Endothelial cell (in vitro differentiated cells): Measurements from ENCODE around the gene MYO1D. TPM values are rescaled to one million over a fixed set of nuclear protein-coding genes. Genes with fewer than 3 reads are reported as not detected.

Experiments
- DNase-seq: peaks from one replicate; pipeline ENCODE4 v3.0.0; 2021; ENCODE audit warnings: low spot score
- H3K27ac Mint-ChIP-seq: one replicate; pipeline ENCODE4 v1.8.0; 2021; ENCODE audit warnings: mixed read lengths, inconsistent platforms; ENCODE audit not compliant: unreplicated experiment
- H3K27me3 Mint-ChIP-seq: one replicate; pipeline ENCODE4 v1.8.0; 2021; ENCODE audit warnings: mild to moderate bottlenecking, moderate library complexity, mixed read lengths, inconsistent platforms; ENCODE audit not compliant: unreplicated experiment
- H3K36me3 Mint-ChIP-seq: one replicate; pipeline ENCODE4 v1.8.0; 2021; ENCODE audit warnings: mild to moderate bottlenecking, low read depth, mixed read lengths, inconsistent platforms; ENCODE audit not compliant: unreplicated experiment
- H3K4me1 Mint-ChIP-seq: one replicate; pipeline ENCODE4 v1.8.0; 2021; ENCODE audit warnings: mild to moderate bottlenecking, mixed read lengths, inconsistent platforms; ENCODE audit not compliant: unreplicated experiment
- H3K4me3 Mint-ChIP-seq: one replicate; pipeline ENCODE4 v1.8.0; 2021; ENCODE audit warnings: mild to moderate bottlenecking, mixed read lengths, inconsistent platforms; ENCODE audit not compliant: unreplicated experiment
- H3K9me3 Mint-ChIP-seq: one replicate; pipeline ENCODE4 v1.8.0; 2021; ENCODE audit warnings: mixed read lengths, inconsistent platforms; ENCODE audit not compliant: unreplicated experiment
- CTCF ChIP-seq: fragments of 200-600 bp; sonication (generic); IDR thresholded peaks from one replicate; pipeline ENCODE4 v1.5.0; 2021; ENCODE audit warnings: antibody characterized with exemption; ENCODE audit not compliant: unreplicated experiment
- total RNA-seq: library from RNA; stranded (reverse); fragmentation: NEBNext Ultra II Directional; extraction: Animal tissue kit (Norgen Biotek cat#: 25700); gene quantifications from one replicate; pipeline ENCODE4 v1.2.1, GENCODE V29; 2021; ENCODE audit not compliant: unreplicated experiment

Gene MYO1D
- total RNA-seq, 1 donor from 2014 or later = 26.4 TPM

GRCh38 chr17:32852811-32853210 lies 24.1 kb downstream of the MYO1D start:
- Mint-ChIP-seq H3K27me3 (peaks cover 2% of the 10 kb centered on the region), H3K9me3 (no peaks in the 10 kb centered on the region), H3K4me1 (peaks cover 19% of the 10 kb centered on the region), H3K36me3 (no peaks in the 10 kb centered on the region), H3K27ac (no peak overlapping the region), H3K4me3 (no peak overlapping the region)
- DNase-seq = no peak
- no peak for TF ChIP-seq CTCF

- H3K4me1 Mint-ChIP-seq = peaks cover 19% of the 10 kb centered on the region
- TF ChIP-seq CTCF = no peak
- no peaks in the 10 kb centered on the region for H3K9me3 Mint-ChIP-seq
- peaks cover 2% of the 10 kb centered on the region for H3K27me3 Mint-ChIP-seq
- DNase-seq = no peak
- H3K36me3 Mint-ChIP-seq = no peaks in the 10 kb centered on the region
- no peak overlapping the region for H3K27ac Mint-ChIP-seq
- H3K4me3 Mint-ChIP-seq = no peak overlapping the region
These were observed 27.0 kb downstream of the MYO1D start for GRCh38 chr17:32849879-32850278.

- Mint-ChIP-seq H3K4me3 (no peak overlapping the region), H3K36me3 (no peaks in the 10 kb centered on the region), H3K4me1 (peaks cover 7% of the 10 kb centered on the region), H3K27me3 (peaks cover 2% of the 10 kb centered on the region), H3K9me3 (no peaks in the 10 kb centered on the region), H3K27ac (no peak overlapping the region)
- no peak for DNase-seq
- TF ChIP-seq CTCF = no peak
These were observed 28.9 kb downstream of the MYO1D start for GRCh38 chr17:32847977-32848376.

GRCh38 chr17:32846143-32846542 lies 30.8 kb downstream of the MYO1D start:
- no peak for TF ChIP-seq CTCF

GRCh38 chr17:32840241-32840640 lies 36.7 kb downstream of the MYO1D start:
- no peak overlapping the region for H3K4me3 Mint-ChIP-seq
- no peak overlapping the region for H3K27ac Mint-ChIP-seq
- DNase-seq = no peak
- TF ChIP-seq CTCF = no peak
- peaks cover 2% of the 10 kb centered on the region for H3K27me3 Mint-ChIP-seq
- H3K36me3 Mint-ChIP-seq = no peaks in the 10 kb centered on the region
- no peaks in the 10 kb centered on the region for H3K9me3 Mint-ChIP-seq
- peaks cover 31% of the 10 kb centered on the region for H3K4me1 Mint-ChIP-seq

More at GRCh38 chr17:32846143-32846542, 30.8 kb downstream of the MYO1D start:
- no peak for DNase-seq
- Mint-ChIP-seq H3K27me3 (peaks cover 2% of the 10 kb centered on the region), H3K4me3 (no peak overlapping the region), H3K9me3 (no peaks in the 10 kb centered on the region), H3K36me3 (no peaks in the 10 kb centered on the region), H3K27ac (no peak overlapping the region), H3K4me1 (peaks cover 13% of the 10 kb centered on the region)
